HTERT RPE-1 (cell line): ENCODE results near the gene OR1A1.
"Not testable (repeated sequence)": the region's sequence is repeated elsewhere in the genome, so short reads cannot be mapped to it uniquely, and the experiment has no call there.

Experiments
- in situ Hi-C: fragments of 300-500 bp; cut with MboI; formaldehyde crosslinking; loops from 4 replicates; pipeline ENCODE4 v1.14.3; 2020; ENCODE audit warnings: low sequenced_read_pairs

The OR1A1 gene, protein sequence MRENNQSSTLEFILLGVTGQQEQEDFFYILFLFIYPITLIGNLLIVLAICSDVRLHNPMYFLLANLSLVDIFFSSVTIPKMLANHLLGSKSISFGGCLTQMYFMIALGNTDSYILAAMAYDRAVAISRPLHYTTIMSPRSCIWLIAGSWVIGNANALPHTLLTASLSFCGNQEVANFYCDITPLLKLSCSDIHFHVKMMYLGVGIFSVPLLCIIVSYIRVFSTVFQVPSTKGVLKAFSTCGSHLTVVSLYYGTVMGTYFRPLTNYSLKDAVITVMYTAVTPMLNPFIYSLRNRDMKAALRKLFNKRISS

DNA sequence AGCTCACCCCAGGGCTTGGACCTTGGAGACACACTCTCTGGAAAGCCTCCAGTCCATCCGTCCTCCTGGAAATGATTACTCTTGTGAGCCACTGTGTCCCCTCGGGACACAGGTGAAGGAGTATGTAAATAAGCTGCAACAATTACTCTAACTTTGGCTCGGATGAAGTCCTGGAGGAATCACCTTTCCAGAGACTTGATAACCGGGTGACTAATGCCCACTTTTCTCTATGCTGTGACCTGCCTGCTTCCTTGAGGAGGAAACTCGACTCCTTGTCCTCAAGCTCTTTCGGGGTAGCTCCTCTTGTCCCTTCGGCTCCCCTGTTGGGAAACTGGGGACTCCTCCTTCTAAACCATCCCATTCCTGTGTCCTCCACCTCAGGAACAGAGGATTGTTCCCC, at the start of gene OR1A1:
TSS of gene OR1A1 (plus strand) at position 301 of the 400 bp plus-strand sequence. CDS start 7,954 bp downstream, outside the sequence.
- in situ Hi-C loops: no loop called here

DNA sequence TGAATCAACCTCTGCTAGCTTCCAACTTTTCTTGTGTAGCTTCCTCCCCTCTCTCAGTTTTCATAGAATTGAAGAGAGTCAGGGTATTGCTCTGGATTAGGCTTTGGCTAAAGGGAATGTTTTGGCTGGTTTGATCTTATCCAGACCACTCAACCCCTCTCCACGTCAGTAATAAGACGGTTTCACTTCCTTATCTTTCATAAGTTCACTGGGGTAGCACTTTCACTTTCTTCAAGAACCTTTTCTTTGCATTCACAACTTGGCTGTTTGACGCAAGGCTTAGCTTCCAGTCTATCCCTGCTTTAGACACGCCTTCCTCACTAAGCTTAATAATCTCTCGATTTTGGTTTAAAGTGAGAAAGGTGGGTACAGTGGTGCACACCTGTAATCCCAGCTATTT, 39.9 kb upstream of the OR1A1 start:
- in situ Hi-C loops: no loop called here

DNA sequence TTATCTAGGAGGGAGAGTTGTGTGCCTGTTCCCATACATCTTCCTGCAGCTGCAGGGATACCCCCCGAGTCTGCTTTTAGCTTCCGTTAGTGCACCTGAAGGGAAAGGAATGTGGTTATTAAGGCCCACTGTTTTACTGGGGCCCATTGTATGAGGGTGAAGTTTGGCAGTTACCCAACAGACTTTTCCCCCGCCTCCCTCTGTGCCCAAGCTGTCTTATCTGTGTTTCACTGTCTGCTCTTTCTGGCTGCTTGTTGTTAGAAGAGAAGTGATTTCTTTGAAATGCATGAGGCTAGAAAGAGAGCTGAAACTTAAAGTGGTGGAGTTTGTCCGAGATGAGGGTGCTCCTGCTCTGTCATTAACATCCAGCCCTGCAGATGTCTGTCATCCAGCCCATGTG, 17.5 kb upstream of the OR1A1 start:
- in situ Hi-C loops: no loop called here

DNA sequence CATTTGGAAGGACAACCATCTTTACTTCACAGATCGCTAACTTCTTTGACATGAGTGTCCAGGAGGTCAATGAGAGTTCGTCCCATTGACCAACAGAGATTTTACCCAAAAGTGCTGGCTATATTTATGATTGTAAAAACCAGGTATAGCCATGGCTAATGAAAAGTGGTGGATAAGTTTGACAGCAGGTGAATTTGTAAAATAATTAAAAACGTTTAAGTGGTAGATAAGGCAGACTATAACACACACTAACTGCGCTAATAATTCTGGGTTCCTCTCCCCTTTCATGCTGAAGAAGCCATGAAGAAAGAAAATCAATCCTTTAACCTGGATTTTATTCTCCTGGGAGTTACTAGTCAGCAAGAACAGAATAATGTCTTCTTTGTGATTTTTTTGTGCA, 10.2 kb upstream of the OR1A1 start, which contains the start of gene OR1A2:
TSS of gene OR1A2 (plus strand) at position 301 of the 400 bp plus-strand sequence. CDS start at position 301, 0 bp downstream.
- in situ Hi-C loops: no loop called here

DNA sequence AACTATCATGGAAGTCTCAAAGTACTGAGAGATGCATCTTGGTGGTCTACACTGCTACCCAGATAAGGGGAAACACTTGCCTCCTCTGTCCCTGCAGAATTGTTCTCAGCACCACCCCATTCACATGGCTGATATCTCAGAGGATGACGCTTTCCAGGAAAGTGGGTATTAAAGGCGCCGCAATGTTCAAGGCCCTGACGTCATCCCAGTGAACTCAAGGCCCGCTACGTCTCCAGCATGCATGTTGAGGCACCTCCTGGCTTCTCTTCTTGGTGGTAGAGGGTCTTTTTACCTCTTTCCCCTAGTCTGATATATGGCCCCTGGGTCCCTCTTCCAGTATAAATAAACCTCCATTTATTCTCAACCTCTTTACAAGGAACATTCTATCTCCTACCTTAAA, 1.0 kb downstream of the OR1A1 start:
- in situ Hi-C loops: no loop called here

DNA sequence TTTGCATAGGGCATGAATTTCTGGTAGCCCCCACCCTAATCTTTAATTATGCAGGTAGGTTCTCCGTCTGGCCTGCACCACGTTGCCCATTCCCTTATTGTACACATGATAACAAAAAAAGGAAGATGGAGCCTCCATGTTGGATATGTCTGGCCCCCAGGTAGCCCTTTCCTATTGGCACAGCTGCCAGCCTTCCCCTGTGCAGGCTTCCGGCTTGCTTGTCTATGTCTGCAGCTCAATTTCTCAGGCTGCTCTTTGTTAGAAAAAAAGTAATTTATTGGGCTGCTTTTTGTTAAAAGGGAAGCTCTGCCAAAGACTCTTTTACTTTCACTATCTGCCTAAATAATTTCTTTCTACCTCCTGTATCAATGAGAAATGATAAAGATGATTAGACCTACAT, 5.5 kb downstream of the OR1A1 start:
- in situ Hi-C loops: no loop called here

DNA sequence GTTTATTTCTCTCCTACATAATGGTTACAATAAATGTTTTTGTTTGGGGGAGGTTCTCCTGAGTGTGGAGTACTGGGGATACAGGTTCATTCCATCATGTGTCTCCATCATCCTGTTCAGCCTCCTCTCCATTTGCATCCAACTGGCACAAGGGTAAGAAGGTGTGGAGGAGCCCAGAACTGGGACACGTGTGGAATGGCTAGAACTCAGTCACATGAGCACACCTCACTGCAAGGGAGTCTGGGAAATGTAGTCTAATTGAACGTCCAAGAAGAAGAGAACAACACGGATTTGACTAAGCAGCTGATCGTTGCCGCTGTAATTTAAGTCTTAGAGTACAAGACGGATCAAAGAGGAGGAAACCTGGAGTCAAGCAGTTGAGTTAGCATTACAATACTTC, 6.1 kb downstream of the OR1A1 start:
- in situ Hi-C loops: no loop called here

DNA sequence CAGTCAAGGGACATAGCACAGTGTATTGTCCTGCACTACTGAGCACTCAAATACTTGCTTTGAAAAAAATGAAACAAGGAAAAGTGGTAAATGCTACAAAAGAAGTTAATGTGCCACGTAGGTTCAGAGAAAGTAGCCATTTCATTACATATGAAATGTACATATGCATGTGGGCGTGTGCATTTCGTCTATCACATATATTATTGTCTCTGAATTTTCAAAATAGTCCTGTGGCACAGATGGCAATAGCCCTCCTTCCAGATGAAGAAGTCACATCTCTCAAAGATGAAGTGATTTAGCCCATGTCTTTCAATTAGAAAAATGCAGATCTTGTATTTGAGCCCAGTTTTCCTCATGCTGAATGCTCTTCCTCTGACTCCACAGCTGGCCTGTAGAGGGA, 12.5 kb downstream of the OR1A1 start:
- in situ Hi-C loops: not testable (repeated sequence)

DNA sequence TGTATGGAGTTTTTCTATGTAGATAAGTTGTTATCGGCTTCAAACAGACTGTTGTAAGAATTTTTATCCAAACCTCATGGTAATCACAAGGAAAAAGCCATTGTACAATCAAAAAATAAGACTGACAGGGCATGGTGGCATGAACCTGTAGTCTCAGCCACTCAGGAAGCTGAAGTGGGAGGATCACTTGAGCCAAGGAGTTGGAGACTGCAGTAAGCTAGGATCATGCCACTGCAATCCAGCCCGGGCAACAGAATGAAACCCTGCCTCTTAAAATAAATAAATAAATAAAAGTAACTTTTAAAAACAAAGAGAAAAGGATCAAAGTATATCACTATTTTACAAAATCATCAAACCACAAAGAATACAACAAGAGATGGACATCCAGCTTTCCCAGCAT, 14.4 kb downstream of the OR1A1 start:
- in situ Hi-C loops: no loop called here

DNA sequence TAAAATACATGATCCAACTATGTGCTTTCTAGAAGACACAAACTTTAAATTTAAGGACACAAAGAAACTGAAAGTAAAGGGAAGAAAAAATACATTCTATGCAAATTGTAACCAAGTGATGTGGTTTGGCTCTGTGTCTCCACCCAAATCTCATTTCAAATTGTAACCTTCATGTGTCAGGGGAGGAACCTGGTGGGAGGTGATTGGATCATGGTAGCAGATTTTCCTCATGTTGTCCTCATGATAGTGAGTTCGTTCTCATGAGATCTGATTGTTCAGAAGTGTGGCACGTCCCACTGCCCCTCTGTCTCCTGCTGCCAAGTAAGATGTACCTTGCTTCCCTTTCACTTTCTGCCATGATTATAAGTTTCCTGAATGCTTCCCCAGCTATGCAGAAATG, 15.0 kb downstream of the OR1A1 start:
- in situ Hi-C loops: no loop called here

DNA sequence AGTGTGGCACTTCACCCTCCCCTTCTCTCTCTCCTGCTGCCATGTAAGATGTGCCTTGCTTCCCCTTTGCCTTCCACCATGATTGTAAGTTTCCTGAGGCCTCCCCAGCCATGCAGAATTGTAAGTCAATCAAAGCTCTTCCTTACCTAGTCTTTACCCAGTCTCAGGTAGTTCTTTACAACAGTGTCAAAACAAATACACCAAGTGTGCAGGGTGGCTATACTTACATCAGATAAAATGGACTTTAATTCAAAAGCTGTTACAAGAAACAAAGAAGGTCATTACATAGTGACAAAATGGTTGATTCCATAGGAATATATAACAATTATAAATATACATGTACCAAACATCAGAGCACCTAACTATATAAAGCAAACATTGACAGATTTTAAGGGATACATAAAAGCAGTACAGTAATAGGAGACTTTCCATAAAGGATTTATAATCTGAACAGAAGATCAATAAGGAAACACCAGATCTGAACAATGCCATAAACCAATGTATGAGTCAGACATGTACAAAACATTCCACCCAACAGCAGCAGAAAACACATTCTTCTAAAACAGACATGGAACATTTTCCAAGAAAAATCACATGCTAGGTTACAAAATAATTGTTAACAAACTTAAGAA, 17.4 kb downstream of the OR1A1 start:
- in situ Hi-C loops: not testable (repeated sequence)

DNA sequence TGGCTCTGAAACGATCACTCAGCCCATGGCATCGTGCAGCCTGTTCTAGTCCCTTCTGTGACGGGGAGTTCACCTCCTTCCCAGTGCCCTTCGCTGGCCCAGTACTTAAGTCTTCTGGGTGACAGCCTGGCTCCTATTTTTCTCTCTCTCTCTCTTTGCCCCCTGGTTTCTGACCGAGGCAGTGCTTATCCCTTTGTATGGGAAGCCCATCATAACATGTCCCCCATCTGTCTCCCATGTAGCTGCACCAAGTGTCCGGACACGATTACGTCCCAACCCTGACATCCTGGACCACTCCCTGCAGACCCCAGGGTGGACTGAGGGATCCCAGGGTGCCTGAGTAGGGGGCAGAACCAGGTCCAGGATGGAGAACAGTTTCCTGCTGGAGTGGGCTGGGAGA, 24.8 kb downstream of the OR1A1 start:
- in situ Hi-C loops: not testable (repeated sequence)

DNA sequence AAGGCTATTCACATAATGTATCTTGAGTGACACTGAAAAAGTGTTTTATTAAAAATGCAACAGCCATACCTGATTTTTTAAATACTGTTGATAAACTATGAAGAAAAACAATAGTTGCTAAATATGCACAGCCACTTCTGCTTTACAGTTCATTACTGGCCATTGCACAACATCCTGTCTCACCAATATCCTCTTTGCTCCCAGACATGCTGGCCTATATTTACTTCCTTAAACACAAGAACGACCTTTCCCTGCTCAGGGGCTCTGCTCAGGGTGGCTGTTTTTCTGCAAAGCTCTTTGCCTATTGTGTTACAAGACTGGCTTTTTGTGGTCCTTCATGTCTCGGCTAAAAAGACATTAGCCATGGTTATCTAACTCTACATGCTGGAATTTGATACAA, 31.2 kb downstream of the OR1A1 start:
- in situ Hi-C loops: not testable (repeated sequence)

DNA sequence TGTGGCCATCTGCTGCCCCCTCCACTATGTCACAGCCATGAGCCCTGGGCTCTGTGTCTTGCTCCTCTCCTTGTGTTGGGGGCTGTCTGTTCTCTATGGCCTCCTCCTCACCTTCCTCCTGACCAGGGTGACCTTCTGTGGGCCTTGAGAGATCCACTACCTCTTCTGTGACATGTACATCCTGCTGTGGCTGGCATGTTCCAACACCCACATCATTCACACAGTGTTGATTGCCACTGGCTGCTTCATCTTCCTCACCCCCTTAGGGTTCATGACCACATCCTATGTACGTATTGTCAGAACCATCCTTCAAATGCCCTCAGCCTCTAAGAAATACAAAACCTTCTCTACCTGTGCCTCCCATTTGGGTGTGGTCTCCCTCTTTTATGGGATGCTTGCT, 33.6 kb downstream of the OR1A1 start:
- in situ Hi-C loops: not testable (repeated sequence)

DNA sequence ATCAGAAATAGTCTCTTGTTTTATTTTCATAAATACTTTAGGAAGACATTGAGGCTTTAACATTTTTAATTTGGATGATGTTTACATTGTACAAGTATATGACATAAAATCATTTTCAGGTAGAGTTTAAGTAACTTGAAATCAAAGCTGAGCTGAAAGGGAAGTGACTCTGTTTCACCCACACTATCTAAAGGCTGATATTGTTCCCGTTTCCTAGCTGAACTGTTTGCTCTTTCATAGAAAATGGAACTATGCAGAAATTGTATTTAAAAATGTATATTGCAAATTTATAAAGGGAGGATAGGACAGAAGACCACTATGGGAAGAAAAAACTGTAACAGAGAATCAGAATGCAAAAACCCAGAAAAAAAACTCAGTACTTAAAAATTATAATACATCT, 37.4 kb downstream of the OR1A1 start:
- in situ Hi-C loops: not testable (repeated sequence)

DNA sequence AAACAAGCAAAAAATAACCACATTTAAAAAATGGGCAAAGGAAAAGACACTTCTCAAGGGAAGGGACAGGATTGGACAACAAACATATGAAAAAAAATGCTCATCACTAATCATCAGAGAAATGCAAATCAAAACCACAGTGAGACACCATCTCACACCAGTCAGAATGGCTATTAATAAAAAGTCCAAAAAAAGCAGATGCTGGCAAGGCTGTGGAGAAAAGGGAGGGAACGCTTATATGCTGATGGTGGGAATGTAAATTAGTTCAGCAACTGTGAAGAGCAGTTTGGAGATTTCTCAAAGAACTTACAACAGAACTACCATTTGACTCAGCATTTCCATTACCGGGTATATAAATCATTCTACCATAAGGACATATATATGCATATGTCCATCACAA, 41.5 kb downstream of the OR1A1 start:
- in situ Hi-C loops: not testable (repeated sequence)

DNA sequence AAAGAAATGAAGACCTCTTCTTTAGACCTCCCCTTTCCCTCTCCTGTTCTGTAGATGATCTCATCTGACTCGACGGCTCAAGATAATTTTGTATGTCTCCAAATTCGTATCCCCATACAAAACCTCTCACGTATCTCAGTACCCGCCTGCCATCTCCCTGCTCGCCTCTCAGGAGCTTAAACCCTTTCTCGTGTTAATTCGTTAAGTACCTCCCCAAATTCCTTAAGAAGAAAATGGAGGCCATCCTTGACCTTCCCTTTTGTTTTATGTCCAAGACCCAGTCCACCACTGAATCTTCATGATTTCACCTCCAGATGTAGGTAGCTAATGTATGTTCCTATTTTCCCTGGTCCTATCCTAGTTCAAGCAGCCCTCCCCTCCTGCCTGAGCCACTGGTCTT, 49.1 kb downstream of the OR1A1 start:
- in situ Hi-C loops: no loop called here

DNA sequence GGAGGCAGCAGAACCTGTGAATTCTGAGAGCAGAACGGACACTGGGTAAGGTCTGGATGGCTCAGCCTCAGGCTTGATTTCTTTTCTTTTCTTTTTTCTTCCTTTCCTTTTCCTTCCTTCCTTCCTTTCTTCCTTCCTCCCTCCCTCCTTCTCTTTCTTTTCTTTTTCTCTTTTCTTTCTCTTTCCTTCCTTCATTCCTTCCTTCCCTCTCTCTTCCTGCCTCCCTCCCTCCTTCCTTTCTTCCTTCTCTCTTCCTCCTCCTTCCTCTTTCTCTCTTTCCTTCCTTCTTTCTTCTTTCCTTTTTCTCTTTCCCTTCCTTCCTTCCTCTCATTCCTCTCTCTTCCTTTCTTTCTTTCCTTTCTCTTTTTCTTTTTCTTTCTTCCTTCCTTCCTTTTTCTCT, 52.7 kb downstream of the OR1A1 start:
- in situ Hi-C loops: no loop called here

DNA sequence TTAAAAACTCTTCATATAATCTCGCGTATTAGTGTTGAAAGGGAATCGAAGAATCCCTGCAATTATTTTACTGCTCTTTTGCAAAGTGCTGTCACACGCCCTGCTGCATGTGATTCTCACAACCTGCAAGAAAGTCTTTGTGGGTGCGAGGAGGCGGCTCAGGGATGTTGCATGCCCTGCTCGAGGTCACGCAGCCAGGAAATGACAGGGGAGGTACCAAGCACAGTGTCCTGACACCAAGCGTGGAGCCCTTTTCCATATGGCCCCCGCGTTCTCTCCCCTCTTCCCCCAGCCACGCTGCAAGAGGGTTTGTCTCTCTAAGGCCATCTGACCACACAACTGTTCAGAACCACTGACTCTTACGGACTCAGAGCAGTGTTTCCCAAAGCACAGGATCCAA, 53.1 kb downstream of the OR1A1 start:
- in situ Hi-C loops: no loop called here
